HG03442 (cell line): Measurements from ENCODE around the gene TCL1B.
A peak's percentile ranks its signal among the peaks of the same experiment; 100 is the strongest.
"Not testable (repeated sequence)": the region's sequence is repeated elsewhere in the genome, so short reads cannot be mapped to it uniquely, and the experiment has no call there.

ENCODE experiments used
- ATAC-seq: cut with Tn5 transposase; IDR thresholded peaks from one replicate; pipeline ENCODE4 v1.9.1; 2021; ENCODE audit warnings: mild to moderate bottlenecking, moderate library complexity; ENCODE audit not compliant: unreplicated experiment

The TCL1B gene

GRCh38 chr14:95685978-95686922 lies at the start of gene TCL1B:
Gene TCL1B, plus strand, starts transcription at chr14:95686426. Its CDS starts 42 bp downstream, at chr14:95686468.
- no peak for ATAC-seq

- ATAC-seq: no peak
Observed at GRCh38 chr14:95644981-95645380, 41.2 kb upstream of the TCL1B start.

- ATAC-seq: no peak
Observed at GRCh38 chr14:95645389-95645996, 40.7 kb upstream of the TCL1B start.

- ATAC-seq: no peak
Observed at GRCh38 chr14:95647926-95648325, 38.3 kb upstream of the TCL1B start.

GRCh38 chr14:95649230-95649629 lies 37.0 kb upstream of the TCL1B start:
- no peak for ATAC-seq

- ATAC-seq: no peak
Observed at GRCh38 chr14:95651028-95651427, 35.2 kb upstream of the TCL1B start.

GRCh38 chr14:95651821-95652583 lies 34.2 kb upstream of the TCL1B start:
- ATAC-seq: no peak

GRCh38 chr14:95652690-95653089 lies 33.5 kb upstream of the TCL1B start:
- ATAC-seq: no peak

- no peak for ATAC-seq
Observed at GRCh38 chr14:95655461-95655860, 30.8 kb upstream of the TCL1B start.

- ATAC-seq: no peak
Observed at GRCh38 chr14:95656634-95657033, 29.6 kb upstream of the TCL1B start.

GRCh38 chr14:95657454-95657853 lies 28.8 kb upstream of the TCL1B start:
- ATAC-seq: no peak

- ATAC-seq: no peak
Observed at GRCh38 chr14:95659293-95659989, 26.8 kb upstream of the TCL1B start.

GRCh38 chr14:95659990-95660385 lies 26.2 kb upstream of the TCL1B start:
- ATAC-seq: no peak

- ATAC-seq: no peak
Observed at GRCh38 chr14:95660651-95661515, 25.3 kb upstream of the TCL1B start.

GRCh38 chr14:95662376-95663186 lies 23.6 kb upstream of the TCL1B start:
- peak; percentile 32 for ATAC-seq

- no peak for ATAC-seq
Observed at GRCh38 chr14:95663226-95663797, 22.9 kb upstream of the TCL1B start.

- ATAC-seq: no peak
Observed at GRCh38 chr14:95664066-95664465, 22.2 kb upstream of the TCL1B start.

GRCh38 chr14:95664546-95664945 lies 21.7 kb upstream of the TCL1B start:
- ATAC-seq: peak; percentile 36

- not testable (repeated sequence) for ATAC-seq
Observed at GRCh38 chr14:95665530-95665929, 20.7 kb upstream of the TCL1B start.
